B cell (primary cell): ENCODE measurements around the gene OXCT1. TPM values are rescaled to one million over a fixed set of nuclear protein-coding genes. Genes with fewer than 3 reads are reported as not detected.

Experiments used
- ATAC-seq: fragments of 200-7000 bp; cut with Tn5 transposase; one replicate; pipeline ENCODE4 v1.10.0; 2021; ENCODE audit warnings: low read depth, mild to moderate bottlenecking, moderate number of reproducible peaks, moderate library complexity
- CTCF ChIA-PET: fragments of 350-600 bp; sonication (Branson Sonifier 250); formaldehyde crosslinking; loops from one replicate; lab custom pipeline; 2021; ENCODE audit warnings: antibody characterized with exemption, inconsistent platforms; lab: Charles Lee
- POLR2A ChIA-PET: fragments of 350-600 bp; sonication (Branson Sonifier 250); formaldehyde crosslinking; loops from one replicate; lab custom pipeline; 2021; ENCODE audit warnings: antibody characterized with exemption; lab: Charles Lee
- DNase-seq: peaks from one replicate; pipeline ENCODE4 v3.0.0; 2013
- H2AFZ ChIP-seq: 2 replicates; pipeline ENCODE4 v1.6.1; 2012; ENCODE audit warnings: mild to moderate bottlenecking, low read depth, low read length; ENCODE audit not compliant: insufficient read depth, poor library complexity, severe bottlenecking
- H3K27ac ChIP-seq, 2 donors: 1 replicate in 1 of 2; 2 replicates in 1 of 2; pipeline ENCODE4 v1.5.1; 2012 to 2013; ENCODE audit warnings: low read length in 2 of 2, mild to moderate bottlenecking in 2 of 2, moderate library complexity in 1 of 2
- H3K27me3 ChIP-seq, 4 experiments: fragments of 200-600 bp in 1 of 4; sonication (generic) in 1 of 4; replicated peaks in 1 of 4; 1 replicate in 2 of 4; 2 replicates in 2 of 4; pipeline versions ENCODE4 v1.6.1 to v1.7.0; 2013 to 2016; ENCODE audit warnings: low read length in 3 of 4, mild to moderate bottlenecking in 2 of 4, mixed read lengths in 1 of 4, moderate library complexity in 1 of 4; ENCODE audit not compliant: insufficient read depth in 4 of 4, control insufficient read depth in 3 of 4; ENCODE audit errors: control extremely low read depth in 1 of 4
- H3K36me3 ChIP-seq, 2 experiments: replicated peaks in 1 of 2; 1 replicate in 1 of 2; 2 replicates in 1 of 2; pipeline versions ENCODE4 v1.6.1 to v1.7.1; 2013; ENCODE audit warnings: low read length in 1 of 2; ENCODE audit not compliant: insufficient read depth in 2 of 2, control insufficient read depth in 1 of 2; ENCODE audit errors: control extremely low read depth in 1 of 2, extremely low read depth in 1 of 2
- H3K4me1 ChIP-seq, 2 donors: fragments of 200-600 bp in 1 of 2; sonication (generic) in 1 of 2; 1 replicate in 1 of 2; 2 replicates in 1 of 2; pipeline versions ENCODE4 v1.5.1 to v1.6.1; 2013 to 2017; ENCODE audit warnings: low read length in 2 of 2; ENCODE audit not compliant: control insufficient read depth in 2 of 2, insufficient read depth in 2 of 2
- H3K4me2 ChIP-seq: replicated peaks from 2 replicates; pipeline ENCODE3; 2012; ENCODE audit warnings: mild to moderate bottlenecking, low read depth, low read length; ENCODE audit not compliant: poor library complexity, severe bottlenecking
- H3K4me3 ChIP-seq, 5 experiments: fragments of 200-600 bp in 1 of 5; sonication (generic) in 1 of 5; 1 replicate in 3 of 5; 2 replicates in 2 of 5; pipeline versions ENCODE4 v1.5.1 to v1.7.0; 2011 to 2016; ENCODE audit warnings: low read length in 4 of 5, mild to moderate bottlenecking in 4 of 5, low read depth in 2 of 5, control low read depth in 1 of 5, moderate library complexity in 1 of 5; ENCODE audit not compliant: insufficient read depth in 1 of 5; ENCODE audit errors: control extremely low read depth in 1 of 5, extremely low read depth in 1 of 5
- H3K79me2 ChIP-seq: fragments of 200-600 bp; sonication (generic); one replicate; pipeline ENCODE4 v1.6.0; 2016; ENCODE audit warnings: low read length; ENCODE audit not compliant: control insufficient read depth, insufficient read depth
- H3K9ac ChIP-seq: fragments of 200-600 bp; sonication (generic); 2 replicates; pipeline ENCODE4 v1.6.1; 2017; ENCODE audit warnings: mild to moderate bottlenecking, low read length, moderate library complexity
- H3K9me3 ChIP-seq, 3 donors: one replicate each; pipeline versions ENCODE4 v1.6.1 to v1.7.1; 2013; ENCODE audit warnings: low read length in 2 of 3; ENCODE audit not compliant: control insufficient read depth in 2 of 3, insufficient read depth in 1 of 3; ENCODE audit errors: control extremely low read depth in 1 of 3
- H4K20me1 ChIP-seq: 2 replicates; pipeline ENCODE4 v1.6.0; 2012; ENCODE audit warnings: mild to moderate bottlenecking, low read length; ENCODE audit not compliant: insufficient read depth, control insufficient read depth, poor library complexity, severe bottlenecking
- H3K27ac Mint-ChIP-seq: one replicate; pipeline ENCODE4 v1.8.0; 2021; ENCODE audit warnings: mixed read lengths
- H3K27me3 Mint-ChIP-seq: one replicate; pipeline ENCODE4 v1.8.0; 2021; ENCODE audit warnings: mixed read lengths
- H3K4me1 Mint-ChIP-seq: one replicate; pipeline ENCODE4 v1.8.0; 2021; ENCODE audit warnings: mixed read lengths
- H3K4me3 Mint-ChIP-seq: one replicate; pipeline ENCODE4 v1.8.0; 2021; ENCODE audit warnings: mixed read lengths
- H3K9me3 Mint-ChIP-seq: one replicate; pipeline ENCODE4 v1.8.0; 2022; ENCODE audit warnings: mixed read lengths; ENCODE audit not compliant: insufficient read depth
- EZH2 ChIP-seq: IDR thresholded peaks from 2 replicates; pipeline ENCODE4 v1.6.1; 2012; ENCODE audit warnings: borderline replicate concordance, low read depth, mild to moderate bottlenecking, moderate library complexity, low read length; ENCODE audit not compliant: insufficient read depth, poor library complexity, severe bottlenecking
- WGBS: methylation state at CpG from one replicate; pipeline ENCODE4 v1.1.5; 2013; ENCODE audit warnings: missing lambda C conversion rate; ENCODE audit not compliant: insufficient coverage; 5-methylcytosine and 5-hydroxymethylcytosine counted together
- intact Hi-C: fragments of 100-400 bp; cut with micrococcal nuclease; formaldehyde crosslinking; loops from one replicate; pipeline ENCODE4 v1.10.0; 2022
- polyA plus RNA-seq: library from polyadenylated mRNA; depleted of rRNA; stranded (reverse); fragments of >200 nt; gene quantifications from 2 replicates; pipeline ENCODE4 v1.2.3, GENCODE V29; 2012
- total RNA-seq, 2 donors: library from RNA; stranded (reverse); fragments of 120-200 nt in 1 of 2; gene quantifications; 1 replicate in 1 of 2; 2 replicates in 1 of 2; pipeline versions ENCODE4 v1.2.3 to v1.2.4, GENCODE V29; 2013 to 2022
- TF ChIP-seq, protein P1 (sequence below): fragments of 200-600 bp; IDR thresholded peaks from one replicate; pipeline ENCODE4 v1.8.0; 2022; ENCODE audit warnings: antibody characterized with exemption, mild to moderate bottlenecking

Gene OXCT1
- total and polyA plus RNA-seq, 2 donors (not counting 1 experiment from before 2014, with no cell fraction given): 11.0 to 35.6 TPM

DNA sequence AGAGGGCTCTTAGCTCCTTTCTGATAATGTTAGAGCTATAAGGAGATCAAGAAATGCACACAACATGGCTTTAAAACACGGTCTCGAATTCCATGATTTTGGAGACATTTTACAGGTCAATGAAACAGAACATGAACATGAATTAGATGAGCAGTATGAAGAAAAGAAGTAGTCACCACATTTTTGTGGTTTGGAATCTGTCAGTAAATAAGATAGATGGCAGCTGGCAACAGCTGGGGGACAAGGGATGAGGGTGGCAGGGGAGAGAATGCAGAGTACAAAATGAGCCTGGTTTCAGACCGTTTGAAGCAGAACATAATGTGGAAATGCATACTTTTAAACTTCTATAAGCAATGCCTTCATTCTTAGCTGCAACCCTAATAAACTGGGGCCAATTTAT lies 107.1 kb downstream of the OXCT1 start:
- ATAC-seq: no peak
- no peak overlapping the region for H3K27ac ChIP-seq
- CTCF ChIA-PET: no interaction called here

DNA sequence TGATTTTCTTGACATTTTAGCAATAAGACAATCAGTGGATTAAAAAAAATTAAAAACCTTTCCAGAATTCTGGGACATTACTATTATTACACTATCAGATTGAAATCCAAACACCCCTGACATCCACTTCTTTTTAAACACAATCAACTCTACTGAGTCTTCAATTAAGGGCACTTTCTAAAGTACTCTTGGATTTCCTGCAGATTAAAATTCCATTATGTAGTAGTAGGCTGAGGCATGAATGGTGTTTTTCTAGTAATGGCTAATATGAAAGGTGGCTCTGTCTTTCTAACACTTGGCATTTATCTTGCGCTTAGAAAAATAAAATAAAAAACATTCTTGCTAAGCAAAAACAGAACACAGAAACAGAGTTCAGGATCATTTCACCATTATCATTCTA lies 107.8 kb downstream of the OXCT1 start:
- no peak overlapping the region for H3K9ac ChIP-seq
- intact Hi-C loops: no loop called here
- H3K27me3 ChIP-seq: no peaks in the 10 kb centered on the region
- ChIA-PET POLR2A (no interaction called here), CTCF (no interaction called here)
- Mint-ChIP-seq H3K4me1 (no peaks in the 10 kb centered on the region), H3K27me3 (no peaks in the 10 kb centered on the region), H3K4me3 (no peak overlapping the region), H3K9me3 (no peaks in the 10 kb centered on the region), H3K27ac (no peak overlapping the region)
- WGBS: no CpG with 5 or more reads among the region's 1 CpG
- TF ChIP-seq, protein P1, sequence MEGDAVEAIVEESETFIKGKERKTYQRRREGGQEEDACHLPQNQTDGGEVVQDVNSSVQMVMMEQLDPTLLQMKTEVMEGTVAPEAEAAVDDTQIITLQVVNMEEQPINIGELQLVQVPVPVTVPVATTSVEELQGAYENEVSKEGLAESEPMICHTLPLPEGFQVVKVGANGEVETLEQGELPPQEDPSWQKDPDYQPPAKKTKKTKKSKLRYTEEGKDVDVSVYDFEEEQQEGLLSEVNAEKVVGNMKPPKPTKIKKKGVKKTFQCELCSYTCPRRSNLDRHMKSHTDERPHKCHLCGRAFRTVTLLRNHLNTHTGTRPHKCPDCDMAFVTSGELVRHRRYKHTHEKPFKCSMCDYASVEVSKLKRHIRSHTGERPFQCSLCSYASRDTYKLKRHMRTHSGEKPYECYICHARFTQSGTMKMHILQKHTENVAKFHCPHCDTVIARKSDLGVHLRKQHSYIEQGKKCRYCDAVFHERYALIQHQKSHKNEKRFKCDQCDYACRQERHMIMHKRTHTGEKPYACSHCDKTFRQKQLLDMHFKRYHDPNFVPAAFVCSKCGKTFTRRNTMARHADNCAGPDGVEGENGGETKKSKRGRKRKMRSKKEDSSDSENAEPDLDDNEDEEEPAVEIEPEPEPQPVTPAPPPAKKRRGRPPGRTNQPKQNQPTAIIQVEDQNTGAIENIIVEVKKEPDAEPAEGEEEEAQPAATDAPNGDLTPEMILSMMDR: no peak
- no peak for TF ChIP-seq EZH2
- H3K4me3 ChIP-seq: no peak overlapping the region
- H3K36me3 ChIP-seq: peaks cover 4 to 19% of the 10 kb centered on the region in 2 experiments
- H2AFZ ChIP-seq: no peak overlapping the region
- H4K20me1 ChIP-seq: no peaks in the 10 kb centered on the region
- no peaks in the 10 kb centered on the region for H3K4me1 ChIP-seq
- H3K79me2 ChIP-seq: no peaks in the 10 kb centered on the region
- ATAC-seq (no peak), DNase-seq (no peak)
- no peak overlapping the region for H3K27ac ChIP-seq
- no peak overlapping the region for H3K4me2 ChIP-seq
- no peaks in the 10 kb centered on the region for H3K9me3 ChIP-seq

More for the DNA sequence above, 107.1 kb downstream of the OXCT1 start:
- TF ChIP-seq, protein P1: no peak
- TF ChIP-seq EZH2: no peak
- Histone ChIP-seq H3K4me1 (no peaks in the 10 kb centered on the region), H3K9me3 (no peaks in the 10 kb centered on the region), H3K79me2 (no peaks in the 10 kb centered on the region), H4K20me1 (no peaks in the 10 kb centered on the region), H3K4me3 (no peak overlapping the region), H3K27me3 (no peaks in the 10 kb centered on the region), H3K36me3 (peaks cover under 1 to 16% of the 10 kb centered on the region in 2 experiments), H2AFZ (no peak overlapping the region), H3K9ac (no peak overlapping the region), H3K4me2 (no peak overlapping the region)
- no peaks in the 10 kb centered on the region for H3K9me3 Mint-ChIP-seq
- no peaks in the 10 kb centered on the region for H3K4me1 Mint-ChIP-seq
- H3K27me3 Mint-ChIP-seq: no peaks in the 10 kb centered on the region
- intact Hi-C loops: no loop called here
- no peak overlapping the region for H3K27ac Mint-ChIP-seq
- WGBS: no CpG with 5 or more reads among the region's 3 CpGs
- H3K4me3 Mint-ChIP-seq: no peak overlapping the region
- POLR2A ChIA-PET: no interaction called here
- DNase-seq: no peak
